CD8-positive, alpha-beta memory T cell (primary cell): ENCODE data around the gene APC2. TPM values are rescaled to one million over a fixed set of nuclear protein-coding genes. Genes with fewer than 3 reads are reported as not detected.

Source experiments
- CTCF ChIA-PET: fragments of 350-600 bp; sonication (Branson Sonifier 250); formaldehyde crosslinking; loops from one replicate; lab custom pipeline; 2021; ENCODE audit warnings: antibody characterized with exemption; lab: Charles Lee
- POLR2A ChIA-PET: fragments of 350-600 bp; sonication (Branson Sonifier 250); formaldehyde crosslinking; loops from one replicate; lab custom pipeline; 2021; ENCODE audit warnings: antibody characterized with exemption; lab: Charles Lee
- DNase-seq, 5 donors: peaks; one replicate each; pipeline versions ENCODE4 v3.0.0 to v3.0.0-alpha.2; 2020 to 2022; ENCODE audit warnings: mixed read lengths in 1 of 5
- H3K27ac ChIP-seq: one replicate; pipeline ENCODE4 v1.7.0; 2013; ENCODE audit warnings: low read depth, mild to moderate bottlenecking, low read length, moderate library complexity
- H3K27me3 ChIP-seq: 2 replicates; pipeline ENCODE4 v1.7.0; 2013; ENCODE audit warnings: low read length, mild to moderate bottlenecking; ENCODE audit not compliant: insufficient read depth, poor library complexity, severe bottlenecking
- H3K36me3 ChIP-seq: 2 replicates; pipeline ENCODE4 v1.7.0; 2013; ENCODE audit warnings: mild to moderate bottlenecking, low read length, moderate library complexity; ENCODE audit not compliant: insufficient read depth
- H3K4me1 ChIP-seq: 2 replicates; pipeline ENCODE4 v1.7.0; 2013; ENCODE audit warnings: mild to moderate bottlenecking, low read length, moderate library complexity; ENCODE audit not compliant: insufficient read depth
- H3K4me3 ChIP-seq: 2 replicates; pipeline ENCODE4 v1.7.0; 2013; ENCODE audit warnings: mild to moderate bottlenecking, low read length
- H3K9me3 ChIP-seq: 2 replicates; pipeline ENCODE4 v1.7.0; 2013; ENCODE audit warnings: mild to moderate bottlenecking, low read length
- H3K27ac Mint-ChIP-seq, 8 donors: one replicate each; pipeline ENCODE4 v1.8.0; 2020 to 2021; ENCODE audit warnings: mixed read lengths in 8 of 8, mild to moderate bottlenecking in 6 of 8, inconsistent platforms in 3 of 8, moderate library complexity in 3 of 8
- H3K27me3 Mint-ChIP-seq, 2 donors: one replicate each; pipeline ENCODE4 v1.8.0; 2020 to 2021; ENCODE audit warnings: mixed read lengths in 2 of 2, mild to moderate bottlenecking in 1 of 2, moderate library complexity in 1 of 2
- H3K36me3 Mint-ChIP-seq, 3 donors: one replicate each; pipeline ENCODE4 v1.8.0; 2020 to 2021; ENCODE audit warnings: mixed read lengths in 3 of 3, inconsistent platforms in 1 of 3, mild to moderate bottlenecking in 1 of 3
- H3K4me1 Mint-ChIP-seq, 3 donors: one replicate each; pipeline ENCODE4 v1.8.0; 2020 to 2021; ENCODE audit warnings: mixed read lengths in 3 of 3, inconsistent platforms in 1 of 3, mild to moderate bottlenecking in 1 of 3
- H3K4me3 Mint-ChIP-seq, 7 donors: one replicate each; pipeline ENCODE4 v1.8.0; 2020 to 2021; ENCODE audit warnings: mixed read lengths in 7 of 7, mild to moderate bottlenecking in 6 of 7, moderate library complexity in 4 of 7, inconsistent platforms in 2 of 7
- H3K9me3 Mint-ChIP-seq, 5 donors: one replicate each; pipeline ENCODE4 v1.8.0; 2020 to 2022; ENCODE audit warnings: mixed read lengths in 5 of 5, mild to moderate bottlenecking in 3 of 5, moderate library complexity in 2 of 5, inconsistent platforms in 1 of 5
- polyA plus RNA-seq: library from polyadenylated mRNA; unstranded; fragments of 300-500 nt; fragmentation: Illumina TruSeq; gene quantifications from one replicate; pipeline ENCODE4 v1.2.3, GENCODE V29; 2021
- total RNA-seq, 2 experiments: library from RNA; stranded (reverse); gene quantifications; one replicate each; pipeline ENCODE4 v1.2.3, GENCODE V29; 2021

The APC2 gene
- total and polyA plus RNA-seq, 3 experiments from 2014 or later: 0.09 to 0.11 TPM; not detected in 1

DNA sequence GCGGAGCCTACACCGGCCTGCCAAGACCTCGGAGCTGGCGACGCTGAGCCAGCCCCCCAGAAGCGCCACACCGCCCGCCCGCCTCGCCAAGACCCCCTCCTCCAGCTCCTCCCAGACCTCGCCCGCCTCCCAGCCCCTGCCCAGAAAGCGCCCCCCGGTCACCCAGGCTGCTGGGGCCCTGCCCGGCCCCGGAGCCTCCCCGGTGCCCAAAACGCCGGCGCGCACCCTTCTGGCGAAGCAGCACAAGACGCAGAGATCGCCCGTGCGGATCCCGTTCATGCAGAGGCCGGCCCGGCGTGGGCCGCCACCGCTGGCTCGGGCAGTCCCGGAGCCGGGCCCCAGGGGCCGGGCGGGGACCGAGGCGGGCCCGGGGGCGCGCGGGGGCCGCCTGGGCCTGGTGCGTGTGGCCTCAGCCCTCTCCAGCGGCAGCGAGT lies 18.9 kb downstream of the APC2 start:
- Mint-ChIP-seq H3K27me3 (peaks cover 0 to 2% of the 10 kb centered on the region in 2 donors), H3K9me3 (no peaks in the 10 kb centered on the region), H3K27ac (no peak overlapping the region), H3K4me1 (peaks cover 5 to 25% (median 9%) of the 10 kb centered on the region in 3 donors), H3K36me3 (no peaks in the 10 kb centered on the region), H3K4me3 (peak overlapping the region in 5 of 7 donors; percentile 41 to 78 (median 46))
- Histone ChIP-seq H3K36me3 (no peaks in the 10 kb centered on the region), H3K27me3 (peaks cover 22% of the 10 kb centered on the region), H3K9me3 (no peaks in the 10 kb centered on the region), H3K27ac (no peak overlapping the region), H3K4me3 (no peak overlapping the region), H3K4me1 (peaks cover 30% of the 10 kb centered on the region)
- CTCF ChIA-PET: no interaction called here
- no peak for DNase-seq
- POLR2A ChIA-PET: interaction anchor here (0.6 to 0.7 kb wide), 2 partner anchors 22 to 41 kb away, joined by 3 to 6 read pairs; partner anchors contain the start of gene REEP6

DNA sequence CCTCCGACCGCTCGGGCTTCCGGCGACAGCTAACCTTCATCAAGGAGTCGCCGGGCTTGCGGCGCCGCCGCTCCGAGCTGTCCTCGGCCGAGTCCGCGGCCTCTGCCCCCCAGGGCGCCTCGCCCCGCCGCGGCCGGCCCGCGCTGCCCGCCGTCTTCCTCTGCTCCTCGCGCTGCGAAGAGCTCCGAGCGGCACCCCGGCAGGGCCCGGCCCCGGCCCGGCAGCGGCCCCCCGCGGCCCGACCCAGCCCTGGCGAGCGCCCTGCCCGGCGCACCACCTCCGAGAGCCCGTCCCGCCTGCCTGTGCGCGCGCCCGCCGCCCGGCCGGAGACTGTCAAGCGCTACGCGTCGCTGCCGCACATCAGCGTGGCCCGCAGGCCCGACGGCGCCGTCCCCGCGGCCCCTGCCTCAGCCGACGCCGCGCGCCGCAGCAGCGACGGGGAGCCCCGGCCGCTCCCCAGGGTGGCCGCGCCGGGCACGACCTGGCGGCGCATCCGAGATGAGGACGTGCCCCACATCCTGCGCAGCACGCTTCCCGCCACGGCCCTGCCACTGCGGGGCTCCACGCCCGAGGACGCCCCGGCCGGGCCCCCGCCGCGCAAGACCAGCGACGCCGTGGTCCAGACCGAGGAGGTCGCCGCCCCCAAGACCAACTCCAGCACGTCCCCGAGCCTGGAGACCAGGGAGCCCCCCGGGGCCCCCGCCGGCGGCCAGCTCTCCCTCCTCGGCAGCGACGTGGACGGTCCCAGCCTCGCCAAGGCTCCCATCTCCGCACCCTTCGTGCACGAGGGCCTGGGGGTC lies 19.5 kb downstream of the APC2 start:
- H3K9me3 Mint-ChIP-seq: no peaks in the 10 kb centered on the region
- H3K4me1 Mint-ChIP-seq: peaks cover 5 to 25% (median 9%) of the 10 kb centered on the region in 3 donors
- no peak overlapping the region for H3K27ac ChIP-seq
- DNase-seq: no peak
- no peaks in the 10 kb centered on the region for H3K36me3 ChIP-seq
- H3K4me3 ChIP-seq: no peak overlapping the region
- H3K36me3 Mint-ChIP-seq: peaks cover 0 to under 1% (median 0%) of the 10 kb centered on the region in 3 donors
- no peaks in the 10 kb centered on the region for H3K9me3 ChIP-seq
- peaks cover 30% of the 10 kb centered on the region for H3K4me1 ChIP-seq
- H3K27me3 ChIP-seq: peaks cover 22% of the 10 kb centered on the region
- no peak overlapping the region for H3K27ac Mint-ChIP-seq
- ChIA-PET POLR2A (interaction anchor here (0.7 to 1.6 kb wide), 2 partner anchors 21 kb away, joined by 3 to 4 read pairs; partner anchors contain the start of gene REEP6), CTCF (no interaction called here)
- H3K4me3 Mint-ChIP-seq: peak overlapping the region in 1 of 7 donors; percentile 80
- H3K27me3 Mint-ChIP-seq: peaks cover 0 to 2% of the 10 kb centered on the region in 2 donors

DNA sequence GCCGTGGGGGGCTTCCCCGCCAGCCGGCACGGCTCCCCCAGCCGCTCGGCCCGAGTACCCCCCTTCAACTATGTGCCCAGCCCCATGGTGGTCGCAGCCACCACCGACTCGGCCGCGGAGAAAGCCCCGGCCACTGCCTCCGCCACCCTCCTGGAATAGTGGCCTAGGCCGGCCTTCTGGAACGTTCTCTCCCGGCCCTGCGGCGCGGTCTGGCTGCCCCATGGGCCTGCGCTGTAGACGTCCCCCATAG lies 20.1 kb downstream of the APC2 start:
- Mint-ChIP-seq H3K4me3 (peak overlapping the region; percentile 57 to 87 (median 73)), H3K36me3 (peaks cover 0 to 3% (median 0%) of the 10 kb centered on the region in 3 donors), H3K27me3 (peaks cover 0 to 2% of the 10 kb centered on the region in 2 donors), H3K9me3 (no peaks in the 10 kb centered on the region), H3K27ac (peak overlapping the region in 1 of 8 donors; percentile 60), H3K4me1 (peaks cover 5 to 25% (median 9%) of the 10 kb centered on the region in 3 donors)
- no peak overlapping the region for H3K27ac ChIP-seq
- peaks cover 30% of the 10 kb centered on the region for H3K4me1 ChIP-seq
- CTCF ChIA-PET: no interaction called here
- POLR2A ChIA-PET: interaction anchor here (0.6 to 1.8 kb wide), 4 partner anchors 9 to 379 kb away, joined by 3 to 5 read pairs (median 4); partner anchors contain the start of genes C19orf25 and REEP6
- no peak overlapping the region for H3K4me3 ChIP-seq
- DNase-seq: no peak
- H3K27me3 ChIP-seq: peaks cover 22% of the 10 kb centered on the region
- H3K36me3 ChIP-seq: no peaks in the 10 kb centered on the region
- H3K9me3 ChIP-seq: no peaks in the 10 kb centered on the region

DNA sequence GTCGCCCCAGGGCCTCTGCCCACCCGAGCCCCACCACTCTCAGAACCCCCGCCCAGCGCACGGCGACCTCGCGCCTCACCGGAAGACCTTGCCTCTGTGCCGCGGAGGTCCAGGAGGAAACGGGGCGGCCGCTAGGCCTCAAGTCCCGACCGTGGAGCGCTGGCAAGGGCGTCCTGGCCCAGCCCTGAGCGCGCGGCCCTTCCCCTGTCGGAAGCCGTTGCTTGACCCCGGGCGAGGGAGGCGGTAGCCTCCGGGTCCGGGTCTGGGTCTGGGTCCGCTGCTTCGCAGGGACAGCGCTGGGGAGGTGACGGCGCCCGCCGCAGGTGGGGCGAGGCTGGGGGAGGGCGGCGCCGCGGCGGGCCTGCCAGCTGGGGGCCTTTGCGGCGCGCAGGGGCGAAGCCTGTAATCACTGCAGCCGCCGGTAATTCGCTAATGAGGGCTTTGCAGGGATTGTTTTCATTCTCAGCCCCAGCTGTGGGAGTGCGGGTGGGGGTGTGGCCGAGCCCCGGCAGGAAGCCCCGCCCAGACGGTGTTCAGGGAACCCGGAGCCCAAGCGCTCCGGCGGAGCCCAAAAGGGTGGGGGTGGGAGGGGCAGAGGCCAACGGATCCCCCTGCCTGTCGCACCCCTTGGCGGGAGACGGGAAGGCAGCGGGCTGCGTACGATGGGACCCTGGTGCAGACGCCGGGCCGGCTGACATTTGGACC lies 20.5 kb downstream of the APC2 start:
- H3K4me1 ChIP-seq: peaks cover 30% of the 10 kb centered on the region
- CTCF ChIA-PET: interaction anchor here (1.1 to 2.3 kb wide), 3 partner anchors 23 to 42 kb away, joined by 3 to 12 read pairs (median 5); partner anchors contain the start of gene ADAMTSL5
- Mint-ChIP-seq H3K4me1 (peaks cover 5 to 25% (median 9%) of the 10 kb centered on the region in 3 donors), H3K4me3 (peak overlapping the region; percentile 57 to 87 (median 73)), H3K9me3 (no peaks in the 10 kb centered on the region), H3K27me3 (peaks cover 0 to 2% of the 10 kb centered on the region in 2 donors), H3K36me3 (peaks cover 0 to 3% (median 0%) of the 10 kb centered on the region in 3 donors), H3K27ac (no peak overlapping the region)
- POLR2A ChIA-PET: interaction anchor here (0.6 to 1.8 kb wide), 4 partner anchors 9 to 378 kb away, joined by 3 to 5 read pairs (median 4); partner anchors contain the start of genes C19orf25 and REEP6
- H3K4me3 ChIP-seq: peak overlapping the region; percentile 61
- peaks cover 22% of the 10 kb centered on the region for H3K27me3 ChIP-seq
- H3K27ac ChIP-seq: no peak overlapping the region
- no peaks in the 10 kb centered on the region for H3K36me3 ChIP-seq
- H3K9me3 ChIP-seq: no peaks in the 10 kb centered on the region
- DNase-seq: peak; percentile 52 to 79 (median 53)

DNA sequence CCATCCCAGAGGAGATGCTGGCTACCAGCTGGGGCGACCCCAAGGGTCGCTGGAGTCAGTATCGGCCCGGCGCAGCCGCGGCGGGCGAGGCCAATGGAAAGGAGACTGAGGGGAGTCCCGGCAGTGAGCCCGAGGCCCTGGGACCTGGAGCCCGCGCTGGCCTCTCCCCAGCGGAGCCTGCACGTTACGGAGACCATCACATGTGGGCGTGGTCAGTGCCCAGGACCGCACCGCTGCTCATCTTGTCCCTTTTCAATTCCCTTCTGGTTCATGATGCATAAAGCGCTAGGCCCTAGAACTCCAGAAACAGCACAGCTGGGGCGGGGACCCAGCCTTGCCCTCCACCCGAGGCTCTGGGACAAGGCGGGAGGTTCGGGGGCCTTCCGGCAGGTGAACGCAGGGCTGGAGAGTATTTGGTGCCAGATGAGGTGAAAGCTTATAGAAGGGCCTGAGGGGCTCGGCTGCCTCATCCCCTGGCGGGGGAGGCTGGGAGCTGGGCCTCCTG lies 21.1 kb downstream of the APC2 start:
- CTCF ChIA-PET: interaction anchor here (1.1 to 2.3 kb wide), 6 partner anchors 16 to 201 kb away, joined by 3 to 12 read pairs (median 4); partner anchors contain the start of gene ADAMTSL5
- POLR2A ChIA-PET: interaction anchor here (1.6 to 1.8 kb wide), 2 partner anchors 20 to 26 kb away, joined by 4 to 5 read pairs; partner anchors contain the start of gene REEP6
- Histone ChIP-seq H3K27me3 (peaks cover 22% of the 10 kb centered on the region), H3K4me1 (peaks cover 30% of the 10 kb centered on the region), H3K4me3 (peak overlapping the region; percentile 61), H3K27ac (no peak overlapping the region), H3K9me3 (no peaks in the 10 kb centered on the region), H3K36me3 (no peaks in the 10 kb centered on the region)
- Mint-ChIP-seq H3K9me3 (no peaks in the 10 kb centered on the region), H3K27me3 (peaks cover 0 to 2% of the 10 kb centered on the region in 2 donors), H3K4me3 (peak overlapping the region; percentile 41 to 80 (median 60)), H3K4me1 (peaks cover 5 to 25% (median 9%) of the 10 kb centered on the region in 3 donors), H3K27ac (no peak overlapping the region), H3K36me3 (peaks cover 0 to 6% (median 0%) of the 10 kb centered on the region in 3 donors)
- peak in 1 of 5 donors; percentile 12 for DNase-seq

DNA sequence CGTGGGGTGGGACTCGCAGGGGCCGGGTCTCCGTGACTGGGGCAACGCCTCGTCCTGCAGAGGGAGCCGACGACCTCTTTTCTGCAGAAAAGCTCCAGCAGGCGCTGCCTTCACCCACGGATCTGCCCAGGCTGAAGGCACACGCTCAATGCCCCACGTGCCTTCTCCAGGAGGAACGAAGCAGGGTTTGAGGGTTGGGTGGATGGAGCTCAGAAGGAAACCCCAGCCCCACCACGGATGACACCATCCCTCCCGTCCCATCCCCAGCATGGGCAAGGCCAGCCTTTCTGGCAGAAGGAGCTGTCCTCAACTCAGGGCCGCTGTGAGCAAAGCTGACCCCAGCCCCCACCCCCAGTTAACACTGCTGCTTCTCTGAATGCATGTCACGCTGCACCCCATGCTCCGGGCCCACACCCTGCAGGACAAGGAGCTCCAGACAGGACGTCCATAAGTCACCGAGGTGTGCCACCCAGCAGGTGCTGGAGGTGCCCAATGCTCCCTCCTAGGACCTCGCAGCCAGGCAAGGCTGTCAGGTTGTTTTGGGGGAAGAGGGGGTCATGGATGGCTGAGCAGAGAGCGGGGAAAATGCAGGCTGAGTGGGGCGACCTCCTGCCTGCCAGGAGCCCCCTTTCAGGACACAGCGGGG lies 21.7 kb downstream of the APC2 start:
- Histone ChIP-seq H3K4me1 (peaks cover 28% of the 10 kb centered on the region), H3K36me3 (no peaks in the 10 kb centered on the region), H3K4me3 (peak overlapping the region; percentile 61), H3K9me3 (no peaks in the 10 kb centered on the region), H3K27me3 (peaks cover 16% of the 10 kb centered on the region), H3K27ac (no peak overlapping the region)
- CTCF ChIA-PET: interaction anchor here (1.1 to 2.3 kb wide), 6 partner anchors 16 to 201 kb away, joined by 3 to 12 read pairs (median 4); partner anchors contain the start of gene ADAMTSL5
- no peaks in the 10 kb centered on the region for H3K9me3 Mint-ChIP-seq
- no peak overlapping the region for H3K27ac Mint-ChIP-seq
- peaks cover 5 to 25% (median 9%) of the 10 kb centered on the region in 3 donors for H3K4me1 Mint-ChIP-seq
- peaks cover 0 to 2% of the 10 kb centered on the region in 2 donors for H3K27me3 Mint-ChIP-seq
- peak overlapping the region in 6 of 7 donors; percentile 22 to 80 (median 53) for H3K4me3 Mint-ChIP-seq
- H3K36me3 Mint-ChIP-seq: peaks cover 0 to 10% (median 0%) of the 10 kb centered on the region in 3 donors
- no peak for DNase-seq
- POLR2A ChIA-PET: interaction anchor here (0.5 to 1.8 kb wide), 2 partner anchors 26 to 292 kb away, joined by 4 to 5 read pairs; no protein-coding TSS in a partner anchor
